Measurements from ENCODE around the gene BTBD18.
"Not testable (repeated sequence)": the region's sequence is repeated elsewhere in the genome, so short reads cannot be mapped to it uniquely, and the experiment has no call there.

The BTBD18 gene

DNA sequence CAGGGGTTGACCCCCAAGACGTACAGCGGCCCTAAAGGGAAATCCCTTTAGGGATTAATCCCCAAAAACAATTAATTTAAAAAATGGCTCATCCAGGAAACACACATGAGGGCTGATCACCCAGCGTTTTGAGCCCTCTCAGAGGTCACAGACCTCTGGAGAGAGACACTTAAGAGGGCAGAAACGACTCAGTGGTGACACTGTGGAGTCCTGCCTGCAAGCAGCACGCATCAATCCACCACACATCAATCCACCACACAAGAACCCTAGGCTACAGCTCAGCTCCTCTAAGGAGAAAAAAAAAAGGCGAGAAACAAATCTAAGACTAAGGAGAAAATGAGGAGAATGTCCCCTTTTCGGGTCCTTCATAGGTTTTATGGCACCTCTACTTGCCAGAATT, 22.8 kb downstream of the BTBD18 start:
- DNase-seq = no peak

DNA sequence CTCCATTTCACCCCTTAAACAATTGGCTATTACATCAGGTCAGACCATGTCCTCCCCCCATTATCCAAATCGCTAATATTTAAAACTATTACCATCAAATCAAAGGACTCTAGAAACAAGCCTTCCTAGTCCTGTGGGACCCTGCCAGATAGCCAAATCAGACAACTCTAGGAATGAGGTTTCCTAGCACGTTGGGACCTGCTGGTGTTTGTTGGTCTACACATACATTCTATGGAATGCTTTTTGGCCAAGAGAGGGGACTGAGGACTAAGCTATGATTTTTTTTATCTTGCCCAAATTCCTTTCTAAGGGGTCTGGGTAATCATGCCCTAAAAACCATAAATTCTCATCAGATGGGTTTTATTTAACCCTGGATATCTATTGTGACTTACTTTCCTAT, 24.4 kb downstream of the BTBD18 start:
- DNase-seq = no peak

DNA sequence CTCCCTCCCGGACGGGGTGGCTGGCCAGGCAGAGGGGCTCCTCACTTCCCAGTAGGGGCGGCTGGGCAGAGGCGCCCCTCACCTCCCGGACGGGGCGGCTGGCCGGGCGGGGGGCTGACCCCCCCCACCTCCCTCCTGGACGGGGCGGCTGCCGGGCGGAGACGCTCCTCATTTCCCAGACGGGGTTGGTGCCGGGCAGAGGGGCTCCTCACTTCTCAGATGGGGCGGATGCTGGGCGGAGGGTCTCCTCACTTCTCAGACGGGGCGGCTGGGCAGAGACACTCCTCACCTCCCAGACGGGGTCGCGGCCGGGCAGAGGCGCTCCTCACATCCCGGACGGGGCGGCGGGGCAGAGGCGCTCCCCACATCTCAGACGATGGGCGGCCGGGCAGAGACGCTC, 34.9 kb downstream of the BTBD18 start:
- DNase-seq = not testable (repeated sequence)

DNA sequence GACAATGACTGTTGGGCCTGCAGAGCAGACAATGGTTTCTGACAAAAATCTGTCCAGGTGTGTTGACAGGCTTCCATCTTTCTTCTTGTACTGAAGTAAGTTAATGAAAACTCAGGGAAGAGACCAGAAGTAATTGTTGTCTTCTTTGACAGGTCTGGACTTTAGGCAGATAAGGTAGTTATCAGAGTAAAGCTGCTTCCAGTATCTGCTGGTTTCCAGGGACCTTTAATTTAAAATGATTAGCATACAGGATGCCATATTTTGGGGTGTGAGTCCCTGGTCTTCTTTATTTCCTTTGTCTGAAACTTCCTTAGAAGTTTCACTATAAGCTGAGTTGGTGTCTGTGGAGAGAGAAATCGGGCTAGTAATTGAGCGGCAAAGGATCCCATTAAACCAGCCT, 37.8 kb downstream of the BTBD18 start:
- DNase-seq = no peak

DNA sequence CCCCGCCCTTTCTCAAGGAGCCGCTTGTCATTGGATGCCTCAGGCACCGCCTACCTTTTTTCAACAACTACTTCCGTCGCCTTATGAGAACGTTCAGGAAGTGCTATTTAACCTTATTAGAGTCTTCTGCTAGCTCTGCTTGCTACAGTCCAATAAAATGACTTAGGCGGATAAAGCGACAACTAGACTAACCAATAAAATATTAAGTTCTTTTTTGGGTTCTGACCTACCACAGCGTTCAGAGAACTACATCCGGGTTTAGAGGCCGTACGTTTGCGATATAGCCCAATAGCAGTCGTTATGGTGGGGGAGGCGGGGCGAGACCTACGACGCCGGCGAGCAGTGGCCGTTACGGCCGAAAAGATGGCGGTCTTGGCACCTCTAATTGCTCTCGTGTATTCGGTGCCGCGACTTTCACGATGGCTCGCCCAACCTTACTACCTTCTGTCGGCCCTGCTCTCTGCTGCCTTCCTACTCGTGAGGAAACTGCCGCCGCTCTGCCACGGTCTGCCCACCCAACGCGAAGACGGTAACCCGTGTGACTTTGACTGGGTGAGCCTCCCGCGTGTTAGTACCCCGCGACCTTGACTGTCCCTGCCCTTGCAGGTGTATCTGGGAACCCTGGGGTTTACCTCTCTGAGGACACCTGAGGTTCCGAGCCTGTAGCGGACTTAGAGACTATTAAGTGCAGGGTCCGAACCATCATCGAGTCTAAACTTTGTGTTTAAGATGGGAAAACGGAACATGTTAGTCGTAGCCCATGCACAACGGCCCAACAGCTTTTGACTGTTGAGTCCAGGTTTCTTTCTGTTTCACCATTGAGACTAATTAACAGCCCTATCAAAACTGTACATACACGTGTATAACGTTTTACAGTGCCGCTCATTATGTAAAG, 39.1 kb downstream of the BTBD18 start, which contains the start of gene TMX2:
TSS of gene TMX2 (plus strand) at position 338 of the 895 bp plus-strand sequence. CDS start at position 364, 26 bp downstream.
- peak; percentile 99 for DNase-seq

DNA sequence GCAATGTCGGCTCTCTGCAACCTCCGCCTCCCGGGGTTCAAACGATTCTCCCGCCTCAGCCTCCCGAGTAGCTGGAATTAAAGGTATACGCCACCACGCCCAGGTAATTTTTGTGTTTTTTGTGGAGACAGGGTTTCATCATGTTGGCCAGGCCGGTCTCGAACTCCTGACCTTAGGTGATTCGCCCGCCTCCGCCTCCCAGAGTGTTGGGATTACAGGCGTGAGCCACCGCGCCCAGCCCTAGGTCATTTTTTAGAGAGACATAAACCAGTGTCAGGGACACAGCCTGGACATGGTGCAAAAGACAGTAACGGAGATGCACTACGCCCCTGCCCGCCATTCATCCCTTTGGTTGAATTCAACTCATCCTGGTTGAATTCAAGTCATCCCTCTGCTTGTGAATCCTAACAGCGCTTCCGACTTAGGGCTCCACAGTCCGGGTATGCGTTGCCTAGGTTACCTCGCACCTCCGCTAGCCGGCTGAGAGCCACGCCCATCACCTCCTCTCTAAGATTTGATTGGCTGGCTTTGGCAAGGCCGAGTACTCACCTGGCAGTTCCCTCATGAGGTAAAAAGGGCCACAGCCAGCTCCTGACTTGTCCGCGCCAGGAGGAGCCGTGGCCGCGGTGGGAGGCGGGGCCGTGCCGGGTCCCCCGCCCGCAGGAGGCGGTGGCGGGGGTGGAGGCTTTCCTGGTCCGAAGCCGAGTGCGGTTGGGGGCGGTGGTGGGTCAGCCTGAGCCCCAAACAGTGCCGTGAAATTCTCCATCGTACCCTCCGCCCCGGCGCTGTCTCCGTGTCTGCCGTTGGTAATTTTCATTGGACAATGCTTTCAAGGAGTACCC, 40.0 kb downstream of the BTBD18 start, which contains the start of gene MED19:
TSS of gene MED19 (minus strand) at position 802 of the 842 bp plus-strand sequence. CDS start at position 766, 36 bp downstream.
- peak; percentile 78 for DNase-seq

DNA sequence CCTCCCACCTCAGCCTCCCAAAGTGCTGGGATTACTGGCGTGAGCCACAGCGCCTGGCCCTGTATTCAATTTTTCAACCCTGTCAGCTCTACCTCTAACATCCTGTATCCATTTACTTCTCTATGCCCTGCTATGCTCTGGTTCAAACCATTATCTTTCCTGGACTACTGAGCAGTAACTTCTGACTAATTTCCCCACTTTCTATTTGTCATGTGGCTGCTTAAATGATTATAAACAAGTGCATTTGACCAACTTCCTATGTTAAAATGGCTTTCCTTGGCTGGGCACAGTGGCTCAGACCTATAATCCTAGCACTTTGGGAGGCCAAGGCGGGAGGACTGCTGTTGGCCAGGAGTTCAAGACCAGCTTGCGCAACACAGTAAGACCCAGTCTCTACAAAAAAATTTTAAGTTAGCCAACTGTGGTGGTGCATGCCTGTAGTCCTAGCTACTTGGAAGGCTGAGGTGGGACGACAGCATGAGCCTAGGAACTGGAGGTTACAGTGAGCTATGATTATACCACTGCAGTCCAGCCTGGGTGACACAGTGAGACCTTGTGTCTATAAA, 41.7 kb downstream of the BTBD18 start:
- DNase-seq = no peak

DNA sequence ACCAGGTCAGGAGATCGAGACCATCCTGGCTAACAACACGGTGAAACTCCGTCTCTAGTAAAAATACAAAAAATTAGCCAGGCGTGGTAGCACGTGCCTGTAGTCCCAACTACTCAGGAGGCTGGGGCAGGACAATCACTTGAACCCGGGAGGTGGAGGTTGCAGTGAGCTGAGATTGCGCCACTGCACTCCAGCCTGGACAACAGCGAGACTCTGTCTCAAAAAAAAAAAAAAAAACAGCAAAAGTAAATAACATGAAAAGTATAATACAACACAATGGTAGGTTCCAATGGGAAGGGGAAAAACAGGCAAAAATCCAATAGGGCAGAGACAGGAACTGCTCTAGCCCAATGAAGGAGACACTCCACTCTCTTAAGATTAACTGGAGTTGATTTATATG, 46.2 kb downstream of the BTBD18 start:
- not testable (repeated sequence) for DNase-seq

DNA sequence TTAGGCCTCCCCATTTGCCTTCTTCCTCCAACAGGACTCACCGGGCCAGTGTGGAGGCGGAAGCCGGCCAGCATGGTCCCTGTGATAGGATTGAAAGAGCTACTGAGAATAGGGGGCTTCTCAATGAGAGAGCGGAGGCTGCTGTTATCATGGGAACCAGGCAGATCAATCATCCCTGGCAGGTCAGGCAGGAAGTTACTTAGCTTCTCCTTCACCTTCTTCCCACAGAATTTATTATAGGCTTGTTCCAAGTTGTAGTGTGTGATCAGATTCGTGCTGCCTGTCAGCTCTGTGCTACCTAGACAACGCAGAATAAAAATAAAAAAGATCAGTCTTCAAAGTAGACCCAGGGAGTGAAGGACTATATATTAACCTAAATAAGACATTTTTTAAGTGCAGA, 46.7 kb downstream of the BTBD18 start:
- no peak for DNase-seq

DNA sequence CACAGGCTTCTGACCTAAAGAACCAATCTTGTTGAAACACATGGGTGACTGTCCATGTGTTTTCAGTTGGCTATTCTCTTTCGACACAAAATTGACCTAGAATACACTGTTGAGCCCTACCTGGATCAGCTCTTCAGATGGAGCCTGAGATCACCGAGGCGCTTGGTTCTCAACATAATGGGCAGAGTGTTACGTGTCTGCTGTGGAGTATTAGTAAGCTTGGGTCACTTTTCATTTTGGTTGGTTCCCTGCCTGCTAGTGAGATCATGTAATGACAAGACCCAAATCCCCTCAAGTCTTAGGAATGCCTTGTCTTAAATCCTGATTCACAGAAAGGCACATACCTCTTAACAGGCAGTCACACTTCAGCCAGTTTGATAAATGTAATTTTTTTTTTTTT, 48.3 kb downstream of the BTBD18 start:
- DNase-seq = no peak

DNA sequence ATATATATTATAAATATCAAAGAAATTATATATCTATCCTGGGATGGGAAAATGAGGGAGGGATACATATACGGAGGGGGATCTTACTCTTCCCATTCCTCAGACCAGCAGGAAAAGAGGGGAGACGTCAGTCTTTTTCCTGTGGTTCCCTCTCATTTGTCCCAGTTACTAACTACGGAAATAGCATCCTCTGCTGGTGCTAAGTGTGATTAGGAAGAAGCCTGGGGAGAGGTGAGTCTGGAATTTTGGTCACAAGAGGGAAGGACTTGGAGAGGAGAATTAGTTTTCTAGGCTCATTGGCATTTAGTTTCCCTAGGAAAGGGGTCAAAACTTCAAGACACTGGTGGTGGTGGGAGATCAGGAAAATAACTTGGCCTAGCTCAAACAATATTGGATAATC, 51.2 kb downstream of the BTBD18 start:
- no peak for DNase-seq

DNA sequence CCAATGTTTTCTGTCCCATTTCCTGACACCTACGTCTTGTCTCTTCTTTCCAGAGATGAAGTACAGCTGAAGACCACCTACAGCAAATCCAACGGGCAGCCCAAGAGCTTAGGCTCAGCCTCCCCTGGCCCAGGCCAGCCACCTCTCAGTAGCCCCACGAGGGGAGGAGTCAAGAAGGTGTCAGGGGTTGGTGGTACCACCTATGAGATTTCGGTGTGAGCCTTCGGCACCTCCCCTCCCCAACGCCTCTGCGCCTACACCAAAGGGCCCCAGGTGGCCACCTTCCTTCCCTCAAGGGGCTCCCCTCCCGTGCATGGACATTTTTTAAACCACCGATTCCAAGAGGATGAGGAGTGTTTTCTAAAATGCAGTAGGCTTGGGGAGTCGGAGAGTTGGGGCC, 51.8 kb downstream of the BTBD18 start:
- DNase-seq = no peak

DNA sequence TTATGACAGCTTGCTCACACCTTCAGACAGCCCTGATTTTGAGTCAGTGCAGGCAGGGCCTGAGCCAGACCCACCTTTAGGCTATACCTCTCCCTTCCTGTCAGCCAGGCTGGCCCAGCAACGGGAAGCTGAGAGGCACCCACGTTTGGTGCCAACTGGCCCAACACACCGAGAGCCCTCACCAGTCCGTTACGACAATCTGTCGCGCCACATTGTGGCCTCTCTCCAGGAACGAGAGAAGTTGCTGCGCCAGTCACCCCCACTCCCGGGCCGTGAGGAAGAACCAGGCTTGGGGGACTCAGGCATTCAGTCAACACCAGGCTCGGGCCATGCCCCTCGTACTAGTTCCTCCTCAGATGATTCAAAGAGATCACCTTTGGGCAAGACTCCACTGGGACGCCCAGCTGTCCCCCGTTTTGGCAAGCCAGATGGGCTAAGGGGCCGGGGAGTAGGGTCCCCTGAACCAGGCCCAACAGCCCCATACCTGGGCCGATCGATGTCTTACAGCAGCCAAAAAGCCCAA, 52.7 kb downstream of the BTBD18 start:
- DNase-seq = no peak
